DND-41 (cell line): ENCODE data around the gene OMP.

Experiments
- CTCF ChIP-seq: IDR thresholded peaks from 2 replicates; pipeline ENCODE4 v1.5.1; 2012; ENCODE audit warnings: borderline replicate concordance, low read length, moderate library complexity, mild to moderate bottlenecking; ENCODE audit not compliant: poor library complexity, severe bottlenecking; ENCODE audit errors: extremely low read depth
- EZH2 ChIP-seq: IDR thresholded peaks from 3 replicates; pipeline ENCODE4 v1.6.1; 2012; ENCODE audit warnings: borderline replicate concordance, low read depth, mild to moderate bottlenecking, moderate library complexity, low read length, inconsistent platforms; ENCODE audit not compliant: severe bottlenecking

GRCh38 chr11:77069969-77070582 is 32.6 kb upstream of the OMP start:
- TF ChIP-seq CTCF: no peak
- no peak for TF ChIP-seq EZH2
